C1 segment of cervical spinal cord (tissue), 14 donors: Measurements from ENCODE around the gene ADAMTSL4.
"Not testable (repeated sequence)": the region's sequence is repeated elsewhere in the genome, so short reads cannot be mapped to it uniquely, and the experiment has no call there.

Source experiments
- DNase-seq, 14 donors: peaks; one replicate each; lab custom pipeline; 2025; lab: John Stamatoyannopoulos, UW

The ADAMTSL4 gene

GRCh38 chr1:150581437-150581836, 32.2 kb downstream of the ADAMTSL4 start:
- not testable (repeated sequence) for DNase-seq

- not testable (repeated sequence) for DNase-seq
Observed at GRCh38 chr1:150581962-150582361, 32.8 kb downstream of the ADAMTSL4 start.

GRCh38 chr1:150582371-150582770, 33.2 kb downstream of the ADAMTSL4 start:
- no peak for DNase-seq

GRCh38 chr1:150596095-150596892, 47.1 kb downstream of the ADAMTSL4 start:
- no peak for DNase-seq

GRCh38 chr1:150596976-150597375, 47.8 kb downstream of the ADAMTSL4 start:
- DNase-seq = no peak

GRCh38 chr1:150598346-150598745, 49.1 kb downstream of the ADAMTSL4 start:
- DNase-seq = not testable (repeated sequence)

- no peak for DNase-seq
Observed at GRCh38 chr1:150601540-150601939, 52.3 kb downstream of the ADAMTSL4 start.

GRCh38 chr1:150602372-150602771, 53.2 kb downstream of the ADAMTSL4 start:
- DNase-seq = not testable (repeated sequence)

GRCh38 chr1:150603711-150604110, 54.5 kb downstream of the ADAMTSL4 start:
- DNase-seq = no peak

- no peak for DNase-seq
Observed at GRCh38 chr1:150604226-150604588, 55.0 kb downstream of the ADAMTSL4 start.

GRCh38 chr1:150605451-150605731, 56.2 kb downstream of the ADAMTSL4 start:
- DNase-seq = not testable (repeated sequence)

- DNase-seq = no peak
Observed at GRCh38 chr1:150606463-150607142, 57.4 kb downstream of the ADAMTSL4 start.

- DNase-seq = no peak
Observed at GRCh38 chr1:150609732-150610131, 60.5 kb downstream of the ADAMTSL4 start.
